Kidney epithelial cell (primary cell): ENCODE data around the gene LRRC10B. TPM values are rescaled to one million over a fixed set of nuclear protein-coding genes. Genes with fewer than 3 reads are reported as not detected.

Source experiments
- DNase-seq: peaks from one replicate; pipeline ENCODE4 v3.0.0-alpha.2; 2010; ENCODE audit warnings: low read depth
- H3K27me3 ChIP-seq: 2 replicates; pipeline ENCODE4 v1.6.0; 2011; ENCODE audit warnings: low read length; ENCODE audit not compliant: control insufficient read depth, insufficient read depth
- H3K36me3 ChIP-seq: 2 replicates; pipeline ENCODE4 v1.5.1; 2011; ENCODE audit warnings: low read length; ENCODE audit not compliant: control insufficient read depth, insufficient read depth
- H3K4me3 ChIP-seq: 2 replicates; pipeline ENCODE4 v1.5.1; 2011; ENCODE audit warnings: low read depth, mild to moderate bottlenecking, control low read depth, low read length
- total RNA-seq: library from RNA; depleted of rRNA; stranded (reverse); fragments of >200 nt; gene quantifications from 2 replicates; pipeline ENCODE4 v1.2.3, GENCODE V29; 2015
- TF ChIP-seq, protein P1 (sequence below): IDR thresholded peaks from 2 replicates; pipeline ENCODE4 v1.5.1; 2011; ENCODE audit warnings: mild to moderate bottlenecking, moderate library complexity, low read length, control low read depth, inconsistent platforms; ENCODE audit not compliant: insufficient read depth, poor library complexity, severe bottlenecking

Gene LRRC10B
- total RNA-seq, 1 donor from 2014 or later = 0.25 TPM

DNA sequence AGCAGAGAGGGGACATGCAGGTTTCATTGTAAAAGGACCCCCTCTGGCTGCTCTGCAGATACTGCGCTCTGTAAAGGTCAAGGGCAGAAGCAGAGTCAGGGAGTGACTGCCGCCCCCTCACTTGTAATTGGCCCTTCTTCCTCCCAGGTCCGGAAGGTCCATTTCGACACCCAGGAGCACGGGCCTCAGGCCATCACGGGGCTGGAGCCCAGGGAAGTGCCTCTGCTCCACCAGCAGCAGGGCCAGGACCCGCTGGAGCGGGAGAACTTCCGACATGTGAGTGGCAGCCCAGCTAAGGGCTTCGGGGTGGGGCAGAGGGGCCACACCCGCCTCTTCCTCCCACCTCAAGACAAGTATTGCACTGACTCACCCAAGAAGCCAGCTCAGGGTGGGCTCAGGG, 24.0 kb upstream of the LRRC10B start:
- Histone ChIP-seq H3K27me3 (peaks cover 56% of the 10 kb centered on the region), H3K36me3 (no peaks in the 10 kb centered on the region), H3K4me3 (no peak overlapping the region)
- TF ChIP-seq, protein P1, sequence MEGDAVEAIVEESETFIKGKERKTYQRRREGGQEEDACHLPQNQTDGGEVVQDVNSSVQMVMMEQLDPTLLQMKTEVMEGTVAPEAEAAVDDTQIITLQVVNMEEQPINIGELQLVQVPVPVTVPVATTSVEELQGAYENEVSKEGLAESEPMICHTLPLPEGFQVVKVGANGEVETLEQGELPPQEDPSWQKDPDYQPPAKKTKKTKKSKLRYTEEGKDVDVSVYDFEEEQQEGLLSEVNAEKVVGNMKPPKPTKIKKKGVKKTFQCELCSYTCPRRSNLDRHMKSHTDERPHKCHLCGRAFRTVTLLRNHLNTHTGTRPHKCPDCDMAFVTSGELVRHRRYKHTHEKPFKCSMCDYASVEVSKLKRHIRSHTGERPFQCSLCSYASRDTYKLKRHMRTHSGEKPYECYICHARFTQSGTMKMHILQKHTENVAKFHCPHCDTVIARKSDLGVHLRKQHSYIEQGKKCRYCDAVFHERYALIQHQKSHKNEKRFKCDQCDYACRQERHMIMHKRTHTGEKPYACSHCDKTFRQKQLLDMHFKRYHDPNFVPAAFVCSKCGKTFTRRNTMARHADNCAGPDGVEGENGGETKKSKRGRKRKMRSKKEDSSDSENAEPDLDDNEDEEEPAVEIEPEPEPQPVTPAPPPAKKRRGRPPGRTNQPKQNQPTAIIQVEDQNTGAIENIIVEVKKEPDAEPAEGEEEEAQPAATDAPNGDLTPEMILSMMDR = no peak
- no peak for DNase-seq

DNA sequence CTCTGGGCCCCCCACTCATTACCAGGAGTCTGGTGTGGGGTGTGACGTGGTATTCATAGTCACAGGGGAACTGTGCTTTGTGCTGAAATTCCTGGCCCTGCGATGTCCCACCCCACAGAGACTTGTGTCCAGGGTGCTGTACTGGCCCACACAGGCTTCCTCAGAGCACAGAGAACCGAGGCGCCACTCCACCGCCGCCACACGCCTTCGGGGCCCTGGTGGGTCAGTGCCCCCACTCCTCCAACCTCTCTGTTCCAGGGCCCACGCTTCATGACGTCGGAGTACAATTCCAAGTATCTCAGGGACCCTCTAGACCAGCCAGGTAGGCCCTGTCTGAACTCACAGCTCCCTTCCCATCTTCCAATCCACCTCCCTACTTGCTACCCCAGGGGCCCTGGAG, 23.5 kb upstream of the LRRC10B start:
- Histone ChIP-seq H3K36me3 (no peaks in the 10 kb centered on the region), H3K4me3 (no peak overlapping the region), H3K27me3 (peaks cover 56% of the 10 kb centered on the region)
- TF ChIP-seq, protein P1 = no peak
- DNase-seq = no peak

- H3K27me3 ChIP-seq = peaks cover 47% of the 10 kb centered on the region
- H3K36me3 ChIP-seq = no peaks in the 10 kb centered on the region
- no peak for DNase-seq
- H3K4me3 ChIP-seq = no peak overlapping the region
- TF ChIP-seq, protein P1 = no peak
Observed at GRCh38 chr11:61486011-61486620, 22.4 kb upstream of the LRRC10B start.

DNA sequence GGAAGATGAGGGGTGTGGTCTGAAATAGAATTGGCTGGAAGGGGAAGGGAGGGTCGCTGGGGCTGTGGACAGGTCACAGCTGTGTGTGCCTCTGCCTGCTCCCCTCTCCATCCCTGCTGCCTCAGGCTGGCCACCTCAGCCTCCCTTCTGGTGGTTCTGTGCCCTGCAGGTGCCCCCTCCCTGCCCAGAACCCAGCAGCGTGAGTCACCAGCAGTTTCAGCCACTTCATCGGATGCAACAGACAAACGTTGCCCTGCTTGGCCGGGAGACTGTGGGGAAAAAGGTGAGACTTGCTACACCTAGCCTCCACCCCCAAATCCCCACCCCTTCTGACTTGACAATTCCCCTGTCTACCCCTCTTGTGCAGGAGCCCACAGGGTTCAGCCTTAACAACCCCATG, 21.8 kb upstream of the LRRC10B start:
- peaks cover 44% of the 10 kb centered on the region for H3K27me3 ChIP-seq
- TF ChIP-seq, protein P1 = no peak
- H3K4me3 ChIP-seq = no peak overlapping the region
- no peak for DNase-seq
- H3K36me3 ChIP-seq = no peaks in the 10 kb centered on the region

- no peak for DNase-seq
- TF ChIP-seq, protein P1 = no peak
- Histone ChIP-seq H3K27me3 (peaks cover 39% of the 10 kb centered on the region), H3K4me3 (no peak overlapping the region), H3K36me3 (no peaks in the 10 kb centered on the region)
Observed at GRCh38 chr11:61487342-61488025, 21.1 kb upstream of the LRRC10B start.
